Hematopoietic multipotent progenitor cell treated with erythropoietin and hydrocortisone succinate and interleukin-3 and kit ligand, for 4 days (in vitro differentiated cells): ENCODE results near the gene ARHGAP10.
"Not testable (repeated sequence)": the region's sequence is repeated elsewhere in the genome, so short reads cannot be mapped to it uniquely, and the experiment has no call there.

Source experiments
- DNase-seq: peaks from one replicate; pipeline ENCODE4 v3.0.0-alpha.2; 2015

The ARHGAP10 gene

GRCh38 chr4:148074462-148074861 is 342.6 kb downstream of the ARHGAP10 start:
- no peak for DNase-seq

GRCh38 chr4:148075438-148075837 is 343.6 kb downstream of the ARHGAP10 start:
- no peak for DNase-seq

- DNase-seq: no peak
Observed at GRCh38 chr4:148076964-148077363, 345.1 kb downstream of the ARHGAP10 start.

- DNase-seq: no peak
Observed at GRCh38 chr4:148077581-148077980, 345.7 kb downstream of the ARHGAP10 start.

GRCh38 chr4:148078061-148078460 is 346.2 kb downstream of the ARHGAP10 start:
- DNase-seq: no peak

- DNase-seq: no peak
Observed at GRCh38 chr4:148079961-148080360, 348.1 kb downstream of the ARHGAP10 start.

GRCh38 chr4:148081267-148081666 is 349.4 kb downstream of the ARHGAP10 start:
- DNase-seq: no peak

GRCh38 chr4:148081745-148082144 is 349.9 kb downstream of the ARHGAP10 start:
- no peak for DNase-seq

- not testable (repeated sequence) for DNase-seq
Observed at GRCh38 chr4:148083073-148083472, 351.2 kb downstream of the ARHGAP10 start.

- DNase-seq: peak; percentile 45
Observed at GRCh38 chr4:148089624-148090023, 357.7 kb downstream of the ARHGAP10 start.

GRCh38 chr4:148090029-148090428 is 358.1 kb downstream of the ARHGAP10 start:
- peak; percentile 6 for DNase-seq

- no peak for DNase-seq
Observed at GRCh38 chr4:148090503-148091476, 358.9 kb downstream of the ARHGAP10 start.

GRCh38 chr4:148091896-148092295 is 360.0 kb downstream of the ARHGAP10 start:
- no peak for DNase-seq

GRCh38 chr4:148092316-148093014 is 360.6 kb downstream of the ARHGAP10 start:
- no peak for DNase-seq

- DNase-seq: no peak
Observed at GRCh38 chr4:148093065-148093464, 361.2 kb downstream of the ARHGAP10 start.

GRCh38 chr4:148094149-148094548 is 362.3 kb downstream of the ARHGAP10 start:
- DNase-seq: no peak

GRCh38 chr4:148095346-148095923 is 363.5 kb downstream of the ARHGAP10 start:
- DNase-seq: no peak

- no peak for DNase-seq
Observed at GRCh38 chr4:148097801-148098200, 365.9 kb downstream of the ARHGAP10 start.

GRCh38 chr4:148101235-148101634 is 369.3 kb downstream of the ARHGAP10 start:
- no peak for DNase-seq

- DNase-seq: no peak
Observed at GRCh38 chr4:148101790-148102189, 369.9 kb downstream of the ARHGAP10 start.

GRCh38 chr4:148103597-148104355 is 371.9 kb downstream of the ARHGAP10 start:
- no peak for DNase-seq

GRCh38 chr4:148108766-148109165 is 376.9 kb downstream of the ARHGAP10 start:
- no peak for DNase-seq

GRCh38 chr4:148109216-148109615 is 377.3 kb downstream of the ARHGAP10 start:
- no peak for DNase-seq
